ENCODE results near the gene GPSM3.

Gene GPSM3

DNA sequence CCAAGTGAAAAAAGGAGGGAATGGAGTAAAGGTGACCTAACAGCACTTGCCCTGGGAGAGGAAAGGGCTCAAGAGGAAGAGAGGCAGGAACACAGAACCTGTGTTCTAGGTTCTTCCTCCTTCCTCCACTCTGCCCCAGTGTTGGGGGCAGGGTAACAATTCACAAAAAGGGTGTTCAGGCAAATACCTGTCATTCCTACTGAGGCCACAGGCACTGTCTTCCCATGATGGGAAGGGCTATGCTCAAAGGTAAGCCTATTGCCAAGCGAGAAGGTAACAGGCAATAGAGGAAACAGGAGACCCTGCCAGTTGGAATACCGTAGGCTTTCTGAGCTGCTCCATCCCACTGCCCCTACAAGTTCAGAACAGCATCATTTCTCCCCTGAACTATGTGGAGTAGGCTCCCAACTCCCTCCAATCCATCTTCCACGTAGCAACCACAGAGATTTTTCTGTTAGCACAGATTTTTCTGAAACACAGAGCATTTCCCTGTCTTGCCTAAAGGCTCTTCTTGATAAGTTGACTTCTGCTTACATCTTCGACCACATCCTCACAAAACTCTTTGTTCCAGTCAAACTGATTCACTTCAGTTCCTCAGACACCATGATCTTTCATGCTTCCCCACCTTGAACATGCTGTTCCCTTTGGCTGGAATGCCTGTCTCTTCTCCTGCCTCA lies 19.3 kb downstream of the GPSM3 start:
- no peak for DNase-seq (ENCODE audit: low spot score)

DNA sequence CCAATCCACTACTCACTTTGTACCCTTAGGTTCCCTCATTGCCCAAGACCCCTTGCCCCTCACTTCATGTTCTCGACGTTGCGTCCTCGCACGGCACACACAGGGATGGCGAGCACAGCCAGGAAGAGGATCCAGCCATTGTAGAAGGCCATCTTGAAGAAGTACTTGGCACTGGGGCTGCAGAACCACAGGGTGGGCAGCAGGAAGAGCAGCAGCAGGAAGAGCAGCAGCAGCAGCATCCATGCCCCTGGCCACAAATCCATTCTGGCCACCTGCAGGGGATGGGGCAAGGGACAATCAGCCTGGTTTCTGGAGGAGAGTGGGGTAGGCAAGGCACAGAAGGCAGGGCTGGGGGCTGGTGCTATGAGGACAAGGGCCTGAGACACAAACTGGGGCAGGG lies 21.2 kb downstream of the GPSM3 start:
- DNase-seq (ENCODE audit: low spot score), result no peak

DNA sequence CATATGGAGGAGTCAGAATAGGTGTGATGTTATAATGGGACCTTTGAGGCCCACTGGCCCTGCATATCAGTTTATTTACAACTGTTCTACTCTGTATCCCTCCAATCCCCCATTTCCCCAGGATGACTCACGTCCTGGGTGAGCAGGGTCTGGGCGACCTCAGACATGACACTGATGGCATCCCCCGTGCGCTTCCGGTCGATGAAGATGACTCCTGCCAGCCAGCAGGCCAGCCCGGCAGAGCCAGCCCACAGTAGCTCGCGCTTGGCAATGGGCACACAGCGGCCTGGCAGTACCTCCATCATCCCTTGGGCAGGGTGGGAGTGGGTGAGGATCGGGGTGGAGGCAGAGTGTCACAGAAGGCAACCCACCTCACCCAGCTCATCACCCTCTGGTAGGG lies 22.1 kb downstream of the GPSM3 start:
- DNase-seq (ENCODE audit: low spot score), result no peak

GRCh38 chr6:32168807-32169591 lies 23.4 kb downstream of the GPSM3 start:
- no peak for DNase-seq (ENCODE audit: low spot score)

DNA sequence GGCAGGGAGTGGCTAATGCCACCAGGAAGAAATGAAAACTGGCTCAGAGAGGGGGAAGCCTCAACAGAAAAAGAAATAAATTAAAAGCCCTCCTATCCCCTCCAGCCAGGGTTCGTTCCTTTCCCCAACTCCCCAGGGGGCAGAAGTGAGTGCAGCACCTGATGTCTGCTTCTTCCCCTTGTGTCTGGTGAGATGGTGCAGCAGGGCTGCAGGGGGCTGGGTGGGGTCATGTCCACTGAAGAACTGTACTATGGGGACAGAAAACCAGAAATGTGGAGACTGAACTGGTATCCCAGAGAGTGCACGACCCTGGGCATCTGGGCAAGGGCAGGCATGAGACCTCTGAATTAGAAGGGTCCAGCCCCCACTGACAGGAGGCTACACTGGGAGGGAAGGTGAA lies 24.1 kb downstream of the GPSM3 start:
- DNase-seq (ENCODE audit: low spot score), result no peak

- no peak for DNase-seq (ENCODE audit: low spot score)
Observed at GRCh38 chr6:32167761-32168262, 24.6 kb downstream of the GPSM3 start.

GRCh38 chr6:32167154-32167760 lies 25.2 kb downstream of the GPSM3 start:
- no peak for DNase-seq (ENCODE audit: low spot score)

GRCh38 chr6:32166411-32167061 lies 25.9 kb downstream of the GPSM3 start:
- no peak for DNase-seq (ENCODE audit: low spot score)

DNA sequence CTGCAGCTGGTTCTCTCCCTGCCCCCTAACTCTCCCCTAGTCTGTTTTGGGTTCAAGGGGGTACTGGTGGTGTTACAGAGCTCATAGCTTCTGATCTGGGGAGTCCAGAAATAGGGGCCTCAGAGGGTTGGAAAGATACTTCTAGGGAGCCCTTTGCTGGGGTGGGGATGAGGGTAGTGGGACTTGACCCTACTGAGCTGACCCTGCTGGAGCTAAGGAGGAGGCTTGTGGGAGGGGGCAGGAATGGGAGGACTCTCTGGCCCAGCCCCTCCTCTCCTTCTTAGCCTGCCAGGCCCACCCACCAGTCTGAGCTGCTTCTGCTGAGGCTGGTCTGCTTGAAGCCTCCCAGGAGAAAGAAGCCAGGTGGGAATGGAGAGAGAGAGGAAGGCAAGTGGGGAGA lies 28.1 kb downstream of the GPSM3 start, which contains the start of gene EGFL8:
Gene EGFL8, plus strand, starts transcription at position 301 of the 400 bp plus-strand sequence. CDS start 1,571 bp downstream, outside the sequence.
- no peak for DNase-seq (ENCODE audit: low spot score)

GRCh38 chr6:32163559-32164258 lies 28.7 kb downstream of the GPSM3 start:
- DNase-seq (ENCODE audit: low spot score), result no peak

DNA sequence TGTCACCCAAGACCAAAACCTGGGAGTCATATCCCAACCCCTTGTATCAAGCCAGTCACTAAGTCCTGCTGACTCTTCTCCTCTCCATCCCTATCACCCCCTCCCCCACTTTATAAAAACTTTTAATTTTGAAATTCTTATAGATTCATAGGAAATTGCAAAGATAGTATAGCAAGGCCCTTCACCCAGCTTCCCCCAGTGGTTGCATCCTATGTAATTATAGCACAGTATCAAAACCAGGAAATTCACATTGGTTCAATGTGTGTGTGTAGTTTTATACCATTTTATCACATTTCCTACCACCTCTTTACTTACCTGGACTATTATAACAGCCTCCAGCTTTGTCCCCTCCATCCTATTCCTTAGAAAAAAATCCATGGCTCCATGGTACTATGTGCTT lies 34.4 kb downstream of the GPSM3 start:
- no peak for DNase-seq (ENCODE audit: low spot score)

- DNase-seq (ENCODE audit: low spot score), result no peak
Observed at GRCh38 chr6:32156891-32157290, 35.6 kb downstream of the GPSM3 start.

- DNase-seq (ENCODE audit: low spot score), result peak; percentile 29
Observed at GRCh38 chr6:32154514-32155161, 37.8 kb downstream of the GPSM3 start.

- peak; percentile 86 for DNase-seq (ENCODE audit: low spot score)
Observed at GRCh38 chr6:32153564-32154513, 38.6 kb downstream of the GPSM3 start, which contains the start of gene PPT2. PPT2 (plus strand) TSS chr6:32154141; CDS start chr6:32154595, 454 bp downstream.

- no peak for DNase-seq (ENCODE audit: low spot score)
Observed at GRCh38 chr6:32152769-32153563, 39.5 kb downstream of the GPSM3 start.

- no peak for DNase-seq (ENCODE audit: low spot score)
Observed at GRCh38 chr6:32151863-32152768, 40.3 kb downstream of the GPSM3 start, which contains the start of gene PRRT1. PRRT1 (minus strand) TSS chr6:32151939; CDS start chr6:32151827, 112 bp downstream.

DNA sequence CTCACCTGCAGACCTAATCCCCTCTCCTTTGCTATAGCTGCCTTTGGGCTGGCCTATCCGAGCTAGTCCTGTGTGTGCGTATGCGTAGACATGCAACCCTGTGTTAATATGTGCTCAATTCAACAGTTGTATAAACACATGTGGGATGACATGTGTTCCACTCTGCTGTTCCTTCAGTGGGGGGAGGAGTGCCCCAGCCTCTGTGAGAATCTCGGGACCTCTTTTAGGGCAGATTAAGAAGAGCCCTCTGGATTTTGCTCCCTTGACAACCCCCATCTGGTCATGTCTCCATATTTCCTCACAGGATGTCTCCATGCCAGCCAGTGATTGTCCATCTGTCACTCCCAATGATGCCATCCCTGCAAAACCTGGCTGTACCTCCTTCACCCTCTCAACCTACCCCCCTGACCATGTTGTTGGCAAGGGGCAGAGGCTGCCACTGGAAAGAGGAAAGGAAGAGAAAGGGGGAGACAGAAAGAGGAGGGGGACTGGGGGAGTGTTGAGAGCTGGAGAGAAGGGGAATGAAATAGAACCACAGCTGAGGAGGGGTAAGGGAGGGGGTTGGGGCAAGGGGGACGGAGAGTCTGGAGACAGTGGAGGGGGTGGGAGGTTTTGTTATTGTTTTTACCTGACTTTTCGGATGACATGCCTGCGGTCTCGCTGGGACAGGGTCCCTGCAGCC lies 41.1 kb downstream of the GPSM3 start:
- no peak for DNase-seq (ENCODE audit: low spot score)

Data from kidney capillary endothelial cell (primary cell).